ENCODE data around the gene ULBP2.
"Not testable (repeated sequence)": the region's sequence is repeated elsewhere in the genome, so short reads cannot be mapped to it uniquely, and the experiment has no call there.

ULBP2 gene

DNA sequence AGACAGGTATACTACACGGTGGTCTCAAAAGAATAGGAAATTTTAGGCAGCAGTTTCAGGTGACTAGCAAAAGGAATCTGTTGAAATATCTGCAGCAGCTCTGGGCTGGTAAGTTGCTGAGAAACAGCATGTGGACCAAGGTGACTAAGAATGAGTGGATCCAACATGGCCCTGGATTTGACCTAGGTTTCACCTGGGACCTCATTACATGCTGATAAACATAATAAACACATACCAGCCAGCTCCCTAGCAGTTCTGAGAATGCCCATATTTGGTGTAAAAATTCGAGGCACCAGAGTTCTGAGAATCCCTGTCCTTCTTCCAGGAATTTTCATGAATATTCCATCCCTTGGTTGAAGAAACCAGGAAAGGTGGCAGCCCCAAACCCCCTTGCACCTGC, 11.6 kb downstream of the ULBP2 start:
- not testable (repeated sequence) for DNase-seq

- not testable (repeated sequence) for DNase-seq
Observed at GRCh38 chr6:149953934-149954327, 12.1 kb downstream of the ULBP2 start.

DNA sequence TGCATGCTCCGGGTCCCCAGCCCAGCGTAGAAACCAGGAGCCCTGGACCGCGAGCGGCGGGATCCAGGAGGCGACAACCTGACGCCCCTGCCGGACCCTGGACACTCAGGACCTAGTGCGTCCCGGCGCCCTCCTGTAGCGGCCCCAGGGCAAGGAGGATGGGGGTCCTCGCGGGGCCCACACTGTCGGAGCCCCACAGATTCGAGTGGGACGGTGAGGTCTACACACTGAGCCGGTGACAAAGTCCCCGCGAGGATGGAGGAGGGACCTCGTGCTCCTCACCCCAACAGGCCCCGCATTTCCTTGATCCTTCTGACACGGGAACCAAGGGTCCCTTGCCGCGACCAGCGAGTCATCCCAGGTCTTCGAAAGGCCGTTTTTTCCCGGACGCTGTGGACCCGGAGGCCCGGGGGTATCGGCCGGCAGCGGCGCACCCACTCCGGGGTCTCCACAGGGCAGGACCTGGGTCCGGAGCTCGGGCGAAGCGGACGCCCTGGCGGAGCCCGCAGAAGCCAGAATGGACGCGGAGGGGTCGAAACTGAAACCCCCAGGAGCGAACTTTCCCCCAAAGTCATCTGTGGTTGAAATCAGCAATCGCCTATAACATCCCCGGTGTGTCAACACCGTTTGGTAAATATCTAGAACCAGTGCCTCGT, 12.6 kb downstream of the ULBP2 start:
- not testable (repeated sequence) for DNase-seq

DNA sequence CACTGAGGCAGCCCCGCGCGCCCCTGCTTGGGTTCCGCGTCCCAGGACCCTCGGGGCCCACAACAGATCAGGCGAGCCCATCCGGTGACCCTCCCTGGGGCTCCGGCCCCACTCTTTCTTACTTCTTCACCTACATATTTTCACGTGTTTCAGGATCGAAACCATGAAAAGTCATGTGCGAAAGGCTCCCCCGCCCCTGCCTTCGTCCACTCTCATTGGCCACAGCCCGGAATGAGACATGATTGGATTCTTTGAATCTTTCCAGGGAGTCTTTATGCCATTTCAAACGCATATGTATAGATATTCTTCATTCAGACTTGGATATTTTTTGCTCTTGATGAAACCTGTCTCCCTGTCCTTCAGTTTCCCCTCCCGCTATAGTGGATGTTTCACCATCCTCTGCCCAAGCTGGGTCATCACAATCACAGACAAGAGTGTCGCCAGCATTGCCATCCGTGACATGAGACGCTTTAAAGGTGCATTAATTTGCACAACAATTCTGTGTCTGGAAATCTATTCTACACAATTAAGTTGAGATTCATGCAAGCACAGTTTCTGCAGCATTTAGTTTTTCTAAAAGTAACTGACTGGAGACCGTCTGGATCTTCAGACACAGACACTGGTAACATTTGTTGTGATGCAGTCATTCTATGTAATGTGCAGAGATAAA, 13.3 kb downstream of the ULBP2 start:
- DNase-seq = not testable (repeated sequence)

- not testable (repeated sequence) for DNase-seq
Observed at GRCh38 chr6:149955654-149956317, 14.0 kb downstream of the ULBP2 start.

- not testable (repeated sequence) for DNase-seq
Observed at GRCh38 chr6:149958124-149958523, 16.3 kb downstream of the ULBP2 start.

- DNase-seq = not testable (repeated sequence)
Observed at GRCh38 chr6:149959806-149960205, 18.0 kb downstream of the ULBP2 start.

- no peak for DNase-seq
Observed at GRCh38 chr6:149960488-149960887, 18.7 kb downstream of the ULBP2 start.

DNA sequence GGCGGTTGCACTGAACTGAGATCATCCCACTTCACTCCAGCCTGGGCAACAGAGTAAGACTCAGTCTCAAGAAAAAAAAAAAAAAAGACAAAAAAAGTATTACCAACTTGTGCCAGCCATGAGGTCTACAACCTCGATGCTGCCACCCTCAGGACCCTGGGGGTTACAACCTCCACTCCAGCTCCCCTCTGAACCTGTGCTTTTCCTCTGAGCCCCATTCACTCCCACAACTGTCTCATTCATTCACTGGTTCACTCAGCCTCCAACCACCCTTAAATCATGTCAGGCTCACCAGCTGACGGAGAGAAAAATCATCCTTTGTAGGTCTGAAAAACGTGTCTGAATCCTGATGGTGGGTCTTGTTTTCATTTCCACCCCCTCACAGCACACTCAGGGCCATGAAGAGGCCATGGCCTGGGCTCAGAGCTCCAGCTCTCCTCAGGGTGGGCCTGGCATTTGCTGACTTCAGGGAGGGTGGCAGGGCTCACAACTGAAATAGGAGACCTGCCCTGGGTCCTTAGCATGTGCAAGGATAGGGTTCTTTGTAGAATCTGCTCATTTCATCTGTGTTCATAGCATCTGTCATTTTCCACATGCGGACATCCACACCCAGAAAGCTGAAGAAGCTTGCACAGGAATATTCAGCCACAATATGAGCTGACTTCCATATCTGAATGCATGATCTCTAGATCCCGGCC, 20.1 kb downstream of the ULBP2 start:
- peak; percentile 50 for DNase-seq

DNA sequence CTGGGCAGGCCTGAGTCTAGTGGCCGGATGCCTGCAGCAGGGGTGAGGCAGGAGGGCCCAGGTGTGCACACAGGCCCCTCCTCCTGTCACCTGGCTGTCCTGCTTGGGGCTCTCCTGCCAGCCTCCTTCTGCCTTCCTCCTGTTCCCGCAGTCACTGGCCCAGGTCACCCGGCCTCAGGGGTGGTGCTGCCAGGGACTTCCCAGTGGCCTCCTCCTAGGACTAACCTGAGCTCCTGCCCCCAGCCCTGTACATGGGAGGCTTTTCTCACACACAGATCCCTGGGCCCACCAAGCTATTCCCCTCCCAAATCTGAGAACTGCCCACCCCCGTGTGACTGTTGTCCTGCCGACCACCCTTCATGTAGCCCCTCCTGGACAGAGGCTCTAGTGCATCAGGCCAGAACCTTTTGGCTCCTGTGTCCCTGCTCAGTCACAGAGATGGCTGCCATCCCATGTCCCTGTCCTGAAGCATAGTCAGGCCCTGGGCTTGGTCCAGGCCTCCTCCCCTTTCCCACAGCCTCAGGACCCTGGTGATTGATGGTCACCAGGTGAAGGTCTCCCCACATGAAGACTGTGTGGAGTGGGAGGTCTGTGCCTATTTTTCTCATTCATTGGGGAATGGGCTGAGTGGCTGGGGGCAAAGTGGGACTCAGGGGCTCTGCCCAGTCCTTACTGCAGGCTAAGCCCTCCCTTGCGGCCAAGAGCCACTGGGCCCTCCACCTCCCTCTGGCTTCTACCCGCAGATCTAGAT, 20.8 kb downstream of the ULBP2 start:
- no peak for DNase-seq

GRCh38 chr6:149963212-149963461, 21.3 kb downstream of the ULBP2 start:
- DNase-seq = peak; percentile 55

DNA sequence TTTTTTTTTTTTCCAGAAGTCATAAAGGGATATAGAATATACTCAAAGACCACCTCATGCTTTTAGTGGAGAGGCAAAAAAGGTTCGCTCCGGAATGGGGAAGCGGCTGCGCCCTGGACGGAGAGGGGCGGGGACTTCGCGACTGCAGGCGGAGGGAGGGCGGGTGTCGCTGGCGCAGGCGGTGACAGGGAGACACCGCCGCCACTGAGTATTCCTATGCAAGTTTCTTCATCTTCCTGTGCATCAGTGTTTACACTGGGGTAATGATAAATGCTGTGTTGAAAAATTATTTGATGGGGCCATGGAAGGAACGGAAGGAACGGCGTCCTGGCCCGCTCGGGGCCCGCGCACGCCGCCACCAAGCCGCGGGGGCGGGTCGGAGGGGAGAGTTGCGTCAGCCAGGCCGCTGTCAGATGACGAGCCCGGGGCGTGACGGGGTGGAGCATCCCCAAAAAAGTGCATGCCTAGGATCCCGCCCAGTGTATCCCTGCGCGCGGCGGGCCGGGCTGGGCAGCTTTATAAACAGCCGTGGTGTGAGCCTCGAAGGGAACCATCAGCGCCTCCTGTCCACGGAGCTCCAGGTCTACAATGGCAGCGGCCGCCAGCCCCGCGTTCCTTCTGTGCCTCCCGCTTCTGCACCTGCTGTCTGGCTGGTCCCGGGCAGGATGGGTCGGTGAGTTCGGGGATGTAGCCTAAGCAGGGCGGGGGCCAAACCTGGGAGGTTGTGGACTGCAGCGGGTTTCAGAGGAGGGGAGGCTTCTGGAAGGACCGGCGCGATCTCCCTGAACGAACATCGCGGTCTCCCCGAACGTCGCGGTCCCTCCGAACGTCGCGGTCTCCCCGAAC, 21.9 kb downstream of the ULBP2 start, which contains the start of gene ULBP1:
Gene ULBP1, plus strand, starts transcription at position 482 of the 846 bp plus-strand sequence. Its CDS starts 107 bp downstream, at position 589.
- peak; percentile 77 for DNase-seq

- peak; percentile 34 for DNase-seq
Observed at GRCh38 chr6:149964308-149965193, 22.7 kb downstream of the ULBP2 start.

- peak; percentile 31 for DNase-seq
Observed at GRCh38 chr6:149965194-149966020, 23.6 kb downstream of the ULBP2 start.

- DNase-seq = not testable (repeated sequence)
Observed at GRCh38 chr6:149966319-149966718, 24.5 kb downstream of the ULBP2 start.

- DNase-seq = no peak
Observed at GRCh38 chr6:149967591-149967990, 25.8 kb downstream of the ULBP2 start.

GRCh38 chr6:149967999-149968398, 26.2 kb downstream of the ULBP2 start:
- DNase-seq = not testable (repeated sequence)

DNA sequence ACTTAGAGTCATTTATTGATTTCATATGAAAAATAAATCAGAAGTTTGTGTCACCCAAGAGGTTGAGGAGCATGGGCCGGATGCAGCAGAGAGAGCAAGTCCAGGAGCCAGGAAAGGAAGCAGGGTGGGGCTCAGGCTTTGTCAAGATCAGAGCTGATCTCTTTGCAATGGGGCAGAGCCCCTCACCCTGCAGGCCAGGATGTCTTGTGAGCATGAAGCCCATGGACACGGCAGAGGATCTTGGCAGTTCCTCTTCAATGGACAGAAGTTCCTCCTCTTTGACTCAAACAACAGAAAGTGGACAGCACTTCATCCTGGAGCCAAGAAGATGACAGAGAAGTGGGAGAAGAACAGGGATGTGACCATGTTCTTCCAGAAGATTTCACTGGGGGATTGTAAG, 27.1 kb downstream of the ULBP2 start:
- DNase-seq = not testable (repeated sequence)

- no peak for DNase-seq
Observed at GRCh38 chr6:149969635-149970034, 27.8 kb downstream of the ULBP2 start.

GRCh38 chr6:149974394-149974793, 32.6 kb downstream of the ULBP2 start:
- DNase-seq = not testable (repeated sequence)

All from CD4-positive, alpha-beta T cell treated with Interleukin-21 for 1 hour (primary cell).